ENCODE results near the gene SKI.
"Not testable (repeated sequence)": the region's sequence is repeated elsewhere in the genome, so short reads cannot be mapped to it uniquely, and the experiment has no call there.

SKI gene

GRCh38 chr1:2292725-2293450, 64.8 kb downstream of the SKI start:
- in situ Hi-C loops (cut with HindIII; ENCODE audit: low sequenced_read_pairs), result no loop called here
- no peak overlapping the region for H3K4me3 ChIP-seq (ENCODE audit: low read depth, low read length)
- TF ChIP-seq CTCF (IDR thresholded peaks at IDR 0.05; ENCODE audit: low read depth, low read length), result no peak
- DNase-seq (ENCODE audit: low read depth, low spot score), result no peak

GRCh38 chr1:2294033-2294724, 66.1 kb downstream of the SKI start:
- in situ Hi-C loops (cut with HindIII; ENCODE audit: low sequenced_read_pairs), result no loop called here
- DNase-seq (ENCODE audit: low read depth, low spot score), result no peak
- no peak for TF ChIP-seq CTCF (IDR thresholded peaks at IDR 0.05; ENCODE audit: low read depth, low read length)
- no peak overlapping the region for H3K4me3 ChIP-seq (ENCODE audit: low read depth, low read length)

GRCh38 chr1:2294725-2295078, 66.6 kb downstream of the SKI start:
- H3K4me3 ChIP-seq (ENCODE audit: low read depth, low read length), result no peak overlapping the region
- in situ Hi-C loops (cut with HindIII; ENCODE audit: low sequenced_read_pairs), result no loop called here
- TF ChIP-seq CTCF (IDR thresholded peaks at IDR 0.05; ENCODE audit: low read depth, low read length), result no peak
- DNase-seq (ENCODE audit: low read depth, low spot score), result no peak

GRCh38 chr1:2295526-2295925, 67.4 kb downstream of the SKI start:
- TF ChIP-seq CTCF (IDR thresholded peaks at IDR 0.05; ENCODE audit: low read depth, low read length), result no peak
- in situ Hi-C loops (cut with HindIII; ENCODE audit: low sequenced_read_pairs), result no loop called here
- no peak for DNase-seq (ENCODE audit: low read depth, low spot score)
- H3K4me3 ChIP-seq (ENCODE audit: low read depth, low read length), result no peak overlapping the region

- DNase-seq (ENCODE audit: low read depth, low spot score), result peak; percentile 53
- H3K4me3 ChIP-seq (ENCODE audit: low read depth, low read length); in situ Hi-C loops (cut with HindIII; ENCODE audit: low sequenced_read_pairs): not testable (repeated sequence)
Measured at GRCh38 chr1:2296211-2296610, 68.1 kb downstream of the SKI start.

GRCh38 chr1:2296614-2297013, 68.5 kb downstream of the SKI start:
- in situ Hi-C loops (cut with HindIII; ENCODE audit: low sequenced_read_pairs), result no loop called here
- TF ChIP-seq CTCF (IDR thresholded peaks at IDR 0.05; ENCODE audit: low read depth, low read length), result no peak
- no peak for DNase-seq (ENCODE audit: low read depth, low spot score)
- H3K4me3 ChIP-seq (ENCODE audit: low read depth, low read length), result no peak overlapping the region

GRCh38 chr1:2297246-2298011, 69.3 kb downstream of the SKI start:
- TF ChIP-seq CTCF (IDR thresholded peaks at IDR 0.05; ENCODE audit: low read depth, low read length), result no peak
- in situ Hi-C loops (cut with HindIII; ENCODE audit: low sequenced_read_pairs), result no loop called here

More at GRCh38 chr1:2297246-2298011, 69.3 kb downstream of the SKI start:
- no peak for DNase-seq (ENCODE audit: low read depth, low spot score)
- no peak overlapping the region for H3K4me3 ChIP-seq (ENCODE audit: low read depth, low read length)
